SK-N-SH treated with all-trans-retinoic acid at 6 μM for 48 hours (cell line): ENCODE results near the gene DCLK2.

Experiments used
- ATAC-seq: fragments of 200-7000 bp; cut with Tn5 transposase; 3 replicates; pipeline ENCODE4 v1.9.1; 2020; ENCODE audit warnings: mild to moderate bottlenecking, moderate library complexity
- ARNTL ChIP-seq: fragments of 450-650 bp; formaldehyde crosslinking; IDR thresholded peaks from 2 replicates; pipeline ENCODE4 v1.5.0; 2020; ENCODE audit warnings: low read depth, mild to moderate bottlenecking, moderate library complexity, borderline replicate concordance
- BACH2 ChIP-seq: fragments of 250-450 bp; sonication (Bioruptor Pico); IDR thresholded peaks from 2 replicates; pipeline ENCODE4 v1.9.0; 2021; ENCODE audit warnings: mild to moderate bottlenecking, borderline replicate concordance
- CREB5 ChIP-seq: fragments of 250-450 bp; sonication (Bioruptor Pico); IDR thresholded peaks from 2 replicates; pipeline ENCODE4 v1.5.1; 2020; ENCODE audit warnings: low read depth, mild to moderate bottlenecking, moderate library complexity
- CSDC2 ChIP-seq: fragments of 250-450 bp; sonication (Bioruptor Pico); IDR thresholded peaks from 2 replicates; pipeline ENCODE4 v1.5.0; 2020; ENCODE audit warnings: mild to moderate bottlenecking, moderate library complexity
- CSRNP3 ChIP-seq: fragments of 250-450 bp; sonication (Bioruptor Pico); IDR thresholded peaks from 2 replicates; pipeline ENCODE4 v1.5.1; 2021; ENCODE audit warnings: mild to moderate bottlenecking, moderate library complexity
- ESRRG ChIP-seq: fragments of 250-450 bp; sonication (Bioruptor Pico); IDR thresholded peaks from 2 replicates; pipeline ENCODE4 v1.6.1; 2021; ENCODE audit warnings: mild to moderate bottlenecking
- GLIS3 ChIP-seq: fragments of 250-450 bp; sonication (Bioruptor Pico); IDR thresholded peaks from 2 replicates; pipeline ENCODE4 v1.5.0; 2020; ENCODE audit warnings: mild to moderate bottlenecking, moderate library complexity
- ISL1 ChIP-seq: fragments of 250-450 bp; sonication (Bioruptor Pico); IDR thresholded peaks from 2 replicates; pipeline ENCODE4 v2.1.2; 2022; ENCODE audit warnings: mild to moderate bottlenecking, moderate library complexity
- OSR1 ChIP-seq: fragments of 250-450 bp; sonication (Bioruptor Pico); IDR thresholded peaks from 2 replicates; pipeline ENCODE4 v1.8.0; 2022; ENCODE audit warnings: moderate library complexity, mild to moderate bottlenecking, inconsistent platforms
- PPARA ChIP-seq: fragments of 250-450 bp; sonication (Bioruptor Pico); IDR thresholded peaks from 2 replicates; pipeline ENCODE4 v1.5.0; 2020; ENCODE audit warnings: mild to moderate bottlenecking, borderline replicate concordance
- RARB ChIP-seq: fragments of 250-450 bp; sonication (Bioruptor Pico); IDR thresholded peaks from 2 replicates; pipeline ENCODE4 v1.8.0; 2021; ENCODE audit warnings: mild to moderate bottlenecking, moderate library complexity
- SNAI2 ChIP-seq: fragments of 250-450 bp; sonication (Bioruptor Pico); IDR thresholded peaks from 2 replicates; pipeline ENCODE4 v1.5.0; 2020; ENCODE audit warnings: mild to moderate bottlenecking, moderate library complexity
- TOX ChIP-seq: fragments of 250-450 bp; sonication (Bioruptor Pico); IDR thresholded peaks from 2 replicates; pipeline ENCODE4 v1.8.0; 2021; ENCODE audit warnings: mild to moderate bottlenecking, moderate library complexity, borderline replicate concordance
- ZC3H10 ChIP-seq: fragments of 250-450 bp; sonication (Bioruptor Pico); IDR thresholded peaks from 2 replicates; pipeline ENCODE4 v1.5.1; 2021; ENCODE audit warnings: mild to moderate bottlenecking, moderate library complexity
- ZFP3 ChIP-seq: fragments of 250-450 bp; sonication (Bioruptor Pico); IDR thresholded peaks from 2 replicates; pipeline ENCODE4 v1.5.0; 2020; ENCODE audit warnings: mild to moderate bottlenecking, moderate library complexity
- ZFP30 ChIP-seq: fragments of 450-650 bp; formaldehyde crosslinking; IDR thresholded peaks from 2 replicates; pipeline ENCODE4 v1.5.0; 2022; ENCODE audit warnings: mild to moderate bottlenecking, moderate library complexity
- ZNF70 ChIP-seq: fragments of 450-650 bp; formaldehyde crosslinking; IDR thresholded peaks from 2 replicates; pipeline ENCODE4 v1.5.0; 2020; ENCODE audit warnings: mild to moderate bottlenecking, moderate library complexity
- ZNF8 ChIP-seq: fragments of 450-650 bp; formaldehyde crosslinking; IDR thresholded peaks from 2 replicates; pipeline ENCODE4 v1.5.0; 2020; ENCODE audit warnings: mild to moderate bottlenecking, moderate library complexity
- TF ChIP-seq, protein P1 (sequence below): fragments of 250-450 bp; sonication (Bioruptor Pico); IDR thresholded peaks from 2 replicates; pipeline ENCODE4 v1.8.0; 2021; ENCODE audit warnings: low read depth, mild to moderate bottlenecking, moderate library complexity, borderline replicate concordance
- TF ChIP-seq, protein P2 (sequence below): fragments of 250-450 bp; sonication (Bioruptor Pico); IDR thresholded peaks from 2 replicates; pipeline ENCODE4 v1.8.0; 2020; ENCODE audit warnings: mild to moderate bottlenecking, moderate library complexity, borderline replicate concordance
- TF ChIP-seq, protein P3 (sequence below): fragments of 250-450 bp; sonication (Bioruptor Pico); IDR thresholded peaks from 2 replicates; pipeline ENCODE4 v1.5.0; 2020; ENCODE audit warnings: mild to moderate bottlenecking, moderate library complexity

The DCLK2 gene

GRCh38 chr4:150087006-150087405, 8.8 kb downstream of the DCLK2 start (continued):
- TF ChIP-seq, protein P1, sequence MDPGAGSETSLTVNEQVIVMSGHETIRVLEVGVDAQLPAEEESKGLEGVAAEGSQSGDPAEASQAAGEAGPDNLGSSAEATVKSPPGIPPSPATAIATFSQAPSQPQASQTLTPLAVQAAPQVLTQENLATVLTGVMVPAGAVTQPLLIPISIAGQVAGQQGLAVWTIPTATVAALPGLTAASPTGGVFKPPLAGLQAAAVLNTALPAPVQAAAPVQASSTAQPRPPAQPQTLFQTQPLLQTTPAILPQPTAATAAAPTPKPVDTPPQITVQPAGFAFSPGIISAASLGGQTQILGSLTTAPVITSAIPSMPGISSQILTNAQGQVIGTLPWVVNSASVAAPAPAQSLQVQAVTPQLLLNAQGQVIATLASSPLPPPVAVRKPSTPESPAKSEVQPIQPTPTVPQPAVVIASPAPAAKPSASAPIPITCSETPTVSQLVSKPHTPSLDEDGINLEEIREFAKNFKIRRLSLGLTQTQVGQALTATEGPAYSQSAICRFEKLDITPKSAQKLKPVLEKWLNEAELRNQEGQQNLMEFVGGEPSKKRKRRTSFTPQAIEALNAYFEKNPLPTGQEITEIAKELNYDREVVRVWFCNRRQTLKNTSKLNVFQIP (CRISPR knock-in tag) = no peak
- no peak for TF ChIP-seq CREB5 (CRISPR knock-in tag)

DNA sequence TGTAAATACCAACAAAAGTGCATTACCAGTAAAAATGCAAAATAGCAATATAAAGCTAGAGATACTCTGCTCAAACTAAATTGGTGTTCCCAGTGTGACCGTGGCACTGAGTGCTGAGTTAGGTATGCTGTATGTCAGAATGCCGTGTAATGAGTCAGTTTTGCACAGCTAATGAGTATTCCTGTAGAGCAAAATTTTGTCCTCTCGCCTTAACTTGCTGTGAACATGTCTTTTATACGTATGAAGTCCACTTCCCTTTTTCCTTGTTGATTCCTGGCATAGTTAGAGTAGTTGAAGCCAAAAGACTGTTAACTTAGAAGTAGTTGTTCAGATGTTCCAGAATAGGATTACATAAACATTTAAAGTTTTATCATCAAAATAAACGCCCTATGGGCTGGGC, 11.5 kb downstream of the DCLK2 start:
- ATAC-seq = no peak
- TF ChIP-seq CSRNP3 (CRISPR knock-in tag) (no peak), PPARA (CRISPR knock-in tag) (no peak), OSR1 (CRISPR knock-in tag) (no peak), ISL1 (CRISPR knock-in tag) (no peak), ESRRG (no peak), CREB5 (CRISPR knock-in tag) (no peak), GLIS3 (CRISPR knock-in tag) (no peak), ZC3H10 (no peak), SNAI2 (no peak), CSDC2 (CRISPR knock-in tag) (no peak), ZNF8 (CRISPR knock-in tag) (no peak), TOX (CRISPR knock-in tag) (no peak), ZFP3 (no peak)
- TF ChIP-seq, protein P1 (CRISPR knock-in tag) = no peak

- peak; percentile 80 for ATAC-seq
- TF ChIP-seq ESRRG (0 out of 2 replicates have a peak, but pooled peaks have one; percentile 41), RARB (CRISPR knock-in tag) (no peak)
Observed at GRCh38 chr4:150090836-150091235, 12.6 kb downstream of the DCLK2 start.

- no peak for ATAC-seq
- TF ChIP-seq OSR1 (CRISPR knock-in tag) = no peak
- no peak for TF ChIP-seq CSDC2 (CRISPR knock-in tag)
- TF ChIP-seq ZFP30 (CRISPR knock-in tag) = no peak
- TF ChIP-seq, protein P2, sequence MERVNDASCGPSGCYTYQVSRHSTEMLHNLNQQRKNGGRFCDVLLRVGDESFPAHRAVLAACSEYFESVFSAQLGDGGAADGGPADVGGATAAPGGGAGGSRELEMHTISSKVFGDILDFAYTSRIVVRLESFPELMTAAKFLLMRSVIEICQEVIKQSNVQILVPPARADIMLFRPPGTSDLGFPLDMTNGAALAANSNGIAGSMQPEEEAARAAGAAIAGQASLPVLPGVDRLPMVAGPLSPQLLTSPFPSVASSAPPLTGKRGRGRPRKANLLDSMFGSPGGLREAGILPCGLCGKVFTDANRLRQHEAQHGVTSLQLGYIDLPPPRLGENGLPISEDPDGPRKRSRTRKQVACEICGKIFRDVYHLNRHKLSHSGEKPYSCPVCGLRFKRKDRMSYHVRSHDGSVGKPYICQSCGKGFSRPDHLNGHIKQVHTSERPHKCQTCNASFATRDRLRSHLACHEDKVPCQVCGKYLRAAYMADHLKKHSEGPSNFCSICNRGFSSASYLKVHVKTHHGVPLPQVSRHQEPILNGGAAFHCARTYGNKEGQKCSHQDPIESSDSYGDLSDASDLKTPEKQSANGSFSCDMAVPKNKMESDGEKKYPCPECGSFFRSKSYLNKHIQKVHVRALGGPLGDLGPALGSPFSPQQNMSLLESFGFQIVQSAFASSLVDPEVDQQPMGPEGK (CRISPR knock-in tag) = no peak
- no peak for TF ChIP-seq CSRNP3 (CRISPR knock-in tag)
- no peak for TF ChIP-seq PPARA (CRISPR knock-in tag)
- TF ChIP-seq, protein P3, sequence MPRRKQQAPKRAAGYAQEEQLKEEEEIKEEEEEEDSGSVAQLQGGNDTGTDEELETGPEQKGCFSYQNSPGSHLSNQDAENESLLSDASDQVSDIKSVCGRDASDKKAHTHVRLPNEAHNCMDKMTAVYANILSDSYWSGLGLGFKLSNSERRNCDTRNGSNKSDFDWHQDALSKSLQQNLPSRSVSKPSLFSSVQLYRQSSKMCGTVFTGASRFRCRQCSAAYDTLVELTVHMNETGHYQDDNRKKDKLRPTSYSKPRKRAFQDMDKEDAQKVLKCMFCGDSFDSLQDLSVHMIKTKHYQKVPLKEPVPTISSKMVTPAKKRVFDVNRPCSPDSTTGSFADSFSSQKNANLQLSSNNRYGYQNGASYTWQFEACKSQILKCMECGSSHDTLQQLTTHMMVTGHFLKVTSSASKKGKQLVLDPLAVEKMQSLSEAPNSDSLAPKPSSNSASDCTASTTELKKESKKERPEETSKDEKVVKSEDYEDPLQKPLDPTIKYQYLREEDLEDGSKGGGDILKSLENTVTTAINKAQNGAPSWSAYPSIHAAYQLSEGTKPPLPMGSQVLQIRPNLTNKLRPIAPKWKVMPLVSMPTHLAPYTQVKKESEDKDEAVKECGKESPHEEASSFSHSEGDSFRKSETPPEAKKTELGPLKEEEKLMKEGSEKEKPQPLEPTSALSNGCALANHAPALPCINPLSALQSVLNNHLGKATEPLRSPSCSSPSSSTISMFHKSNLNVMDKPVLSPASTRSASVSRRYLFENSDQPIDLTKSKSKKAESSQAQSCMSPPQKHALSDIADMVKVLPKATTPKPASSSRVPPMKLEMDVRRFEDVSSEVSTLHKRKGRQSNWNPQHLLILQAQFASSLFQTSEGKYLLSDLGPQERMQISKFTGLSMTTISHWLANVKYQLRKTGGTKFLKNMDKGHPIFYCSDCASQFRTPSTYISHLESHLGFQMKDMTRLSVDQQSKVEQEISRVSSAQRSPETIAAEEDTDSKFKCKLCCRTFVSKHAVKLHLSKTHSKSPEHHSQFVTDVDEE (CRISPR knock-in tag) = no peak
- no peak for TF ChIP-seq BACH2 (CRISPR knock-in tag)
- TF ChIP-seq GLIS3 (CRISPR knock-in tag) = no peak
- no peak for TF ChIP-seq ZFP3
- TF ChIP-seq CREB5 (CRISPR knock-in tag) = no peak
- no peak for TF ChIP-seq ZNF70 (CRISPR knock-in tag)
- TF ChIP-seq ARNTL = no peak
- no peak for TF ChIP-seq RARB (CRISPR knock-in tag)
- no peak for TF ChIP-seq TOX (CRISPR knock-in tag)
Observed at GRCh38 chr4:150094676-150095075, 16.4 kb downstream of the DCLK2 start.
